GM12878 (cell line): Measurements from ENCODE around the gene VSIG10L. TPM values are rescaled to one million over a fixed set of nuclear protein-coding genes. Genes with fewer than 3 reads are reported as not detected.

Experiments
- BCLAF1 ChIP-seq: fragments of 450-650 bp; IDR thresholded peaks from 2 replicates; pipeline ENCODE4 v1.6.1; 2017; ENCODE audit warnings: antibody characterized with exemption, mild to moderate bottlenecking, moderate library complexity
- CBX5 ChIP-seq: sonication (generic); IDR thresholded peaks from 2 replicates; pipeline ENCODE4 v1.6.1; 2016; ENCODE audit warnings: low read depth, moderate library complexity, mild to moderate bottlenecking, inconsistent platforms
- CTCF ChIP-seq, 3 experiments: IDR thresholded peaks in 2 of 3; conservative IDR thresholded peaks in 1 of 3; 2 replicates each; pipeline ENCODE4 v1.5.1; 2011; ENCODE audit warnings: low read depth in 3 of 3, low read length in 3 of 3, mild to moderate bottlenecking in 3 of 3, control low read depth in 2 of 3, moderate library complexity in 2 of 3, inconsistent platforms in 1 of 3, mixed read lengths in 1 of 3; ENCODE audit not compliant: control insufficient read depth in 2 of 3, insufficient read depth in 1 of 3; ENCODE audit errors: extremely low read depth in 1 of 3
- DPF2 ChIP-seq: fragments of 450-650 bp; IDR thresholded peaks from 2 replicates; pipeline ENCODE4 v1.6.1; 2017; ENCODE audit warnings: mild to moderate bottlenecking
- KDM1A ChIP-seq: fragments of 200-600 bp; sonication (generic); IDR thresholded peaks from 2 replicates; pipeline ENCODE4 v1.6.1; 2016; ENCODE audit warnings: borderline replicate concordance
- MXI1 ChIP-seq: fragments of 150-350 bp; IDR thresholded peaks from 2 replicates; pipeline ENCODE4 v1.6.1; 2011; ENCODE audit warnings: low read depth, mild to moderate bottlenecking, inconsistent platforms, low read length, improper control_type of control experiment
- NR2C2 ChIP-seq: IDR thresholded peaks from 2 replicates; pipeline ENCODE4 v1.6.1; 2011; ENCODE audit warnings: borderline replicate concordance, low read depth; ENCODE audit not compliant: control insufficient read depth, insufficient read length
- NRF1 ChIP-seq: conservative IDR thresholded peaks from 2 replicates; pipeline ENCODE4 v1.6.1; 2011; ENCODE audit warnings: mild to moderate bottlenecking, low read depth, low read length, improper control_type of control experiment
- RAD21 ChIP-seq: IDR thresholded peaks from 2 replicates; pipeline ENCODE4 v1.6.1; 2011; ENCODE audit warnings: mild to moderate bottlenecking, low read depth, low read length, moderate library complexity; ENCODE audit not compliant: insufficient read depth
- SMAD5 ChIP-seq: IDR thresholded peaks from 2 replicates; pipeline ENCODE4 v1.6.1; 2016; ENCODE audit warnings: antibody characterized with exemption, low read depth
- WRNIP1 ChIP-seq: IDR thresholded peaks from 2 replicates; pipeline ENCODE4 v1.6.1; 2011; ENCODE audit warnings: low read depth, low read length, improper control_type of control experiment, borderline replicate concordance
- YBX1 ChIP-seq: fragments of 450-650 bp; IDR thresholded peaks from 2 replicates; pipeline ENCODE4 v1.6.1; 2016; ENCODE audit warnings: antibody characterized with exemption
- ZBTB40 ChIP-seq: fragments of 450-650 bp; IDR thresholded peaks from 2 replicates; pipeline ENCODE4 v1.6.1; 2016; ENCODE audit warnings: mild to moderate bottlenecking, moderate library complexity, borderline replicate concordance
- ZNF217 ChIP-seq: fragments of 450-650 bp; IDR thresholded peaks from 2 replicates; pipeline ENCODE4 v1.6.1; 2017; ENCODE audit warnings: antibody characterized with exemption, mild to moderate bottlenecking
- ZNF592 ChIP-seq: fragments of 450-650 bp; IDR thresholded peaks from 2 replicates; pipeline ENCODE4 v1.6.1; 2017; ENCODE audit warnings: mild to moderate bottlenecking, moderate library complexity
- ZZZ3 ChIP-seq: IDR thresholded peaks from 2 replicates; pipeline ENCODE4 v1.6.1; 2011; ENCODE audit warnings: low read depth; ENCODE audit not compliant: control insufficient read depth, insufficient read length
- polyA plus RNA-seq, 11 experiments: library from polyadenylated mRNA; depleted of rRNA in 4 of 11; unstranded in 6 of 11; stranded (reverse) in 5 of 11; fragments of >200 nt; fragmentation: Nextera tagmentation in 4 of 11; fragmentation: Illumina TruSeq in 1 of 11; extraction: Ambion mirVana in 4 of 11; extraction: Trizol in 1 of 11; gene quantifications; 1 replicate in 1 of 11; 2 replicates in 10 of 11; pipeline versions ENCODE4 v1.2.1 to v1.2.3, GENCODE V29; 2011 to 2016; ENCODE audit warnings: inconsistent platforms in 2 of 11, missing spikeins in 2 of 11, low read depth in 1 of 11
- total RNA-seq, 4 experiments: library from RNA; depleted of rRNA in 3 of 4; stranded (reverse); fragments of >200 nt in 3 of 4; fragmentation: Illumina TruSeq in 1 of 4; extraction: Trizol in 1 of 4; gene quantifications; 2 replicates each; pipeline versions ENCODE4 v1.2.1 to v1.2.3, GENCODE V29; 2013 to 2021

Gene VSIG10L
- total and polyA plus RNA-seq, 10 of the 15 experiments (the other 5 are each of a cell fraction or from before 2014, with no cell fraction given), result 0.09 to 0.93 (median 0.49) TPM

DNA sequence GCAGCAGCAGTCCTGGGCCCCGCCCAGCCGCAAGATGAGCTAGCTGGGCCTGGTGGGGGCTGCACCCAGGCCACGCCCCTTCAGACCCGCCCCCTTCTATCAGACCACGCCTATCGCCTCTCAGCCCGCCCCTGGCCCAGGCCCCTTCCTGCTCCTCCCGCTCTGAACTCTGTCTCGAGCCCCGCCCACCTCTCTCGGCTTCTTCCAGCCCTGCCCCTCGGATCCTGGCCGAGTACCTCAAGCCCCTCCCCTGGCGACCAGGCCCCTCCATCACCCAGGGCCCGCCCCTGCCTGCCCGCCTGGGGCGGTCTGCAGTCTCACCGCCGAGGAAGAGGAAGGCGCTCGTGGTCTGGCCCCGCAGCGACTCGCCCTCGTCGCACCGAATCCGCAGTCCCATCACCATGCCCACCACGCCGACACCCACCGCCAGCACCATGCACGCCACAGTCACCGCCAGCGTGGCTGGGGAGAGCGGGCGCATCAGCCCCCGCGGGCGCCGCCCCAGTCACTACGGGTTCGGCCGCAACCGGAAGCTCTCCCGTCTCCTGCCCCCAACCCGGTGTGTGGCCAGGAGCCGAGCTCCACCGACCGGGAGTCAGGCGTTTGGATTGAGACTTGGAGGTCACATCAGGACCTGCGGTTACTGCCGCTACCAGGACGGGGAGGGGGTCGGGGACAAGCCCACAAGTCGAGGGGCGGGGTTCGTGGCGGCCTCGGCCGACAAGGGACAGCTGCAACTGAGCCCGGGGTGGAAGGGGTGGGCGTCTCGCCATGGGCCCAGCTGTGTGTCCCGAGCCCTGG, 25.8 kb upstream of the VSIG10L start (continued):
- TF ChIP-seq ZNF592 (no peak), WRNIP1 (no peak), ZZZ3 (no peak), ZBTB40 (no peak; the same call in 1 of the 2 replicates), CTCF (IDR thresholded peaks at IDR 0.05 in 2 of 3, conservative IDR thresholded peaks at IDR 0.05 in 1 of 3; ENCODE audit: control insufficient read depth in 2 of 3, extremely low read depth in 1 of 3, insufficient read depth in 1 of 3, low read depth in 3 of 3, low read length in 3 of 3) (no peak), NRF1 (no peak), RAD21 (no peak), SMAD5 (no peak), DPF2 (peak; percentile 80), MXI1 (peak; percentile 71), KDM1A (no peak), NR2C2 (no peak), CBX5 (no peak), BCLAF1 (no peak), ZNF217 (no peak), YBX1 (no peak)
